Hepatic stellate cell (primary cell): Measurements from ENCODE around the gene TTC4.
A peak's percentile ranks its signal among the peaks of the same experiment; 100 is the strongest.

ENCODE experiments used
- DNase-seq: peaks from one replicate; pipeline ENCODE4 v3.0.0; 2011; ENCODE audit warnings: low spot score

The TTC4 gene, protein sequence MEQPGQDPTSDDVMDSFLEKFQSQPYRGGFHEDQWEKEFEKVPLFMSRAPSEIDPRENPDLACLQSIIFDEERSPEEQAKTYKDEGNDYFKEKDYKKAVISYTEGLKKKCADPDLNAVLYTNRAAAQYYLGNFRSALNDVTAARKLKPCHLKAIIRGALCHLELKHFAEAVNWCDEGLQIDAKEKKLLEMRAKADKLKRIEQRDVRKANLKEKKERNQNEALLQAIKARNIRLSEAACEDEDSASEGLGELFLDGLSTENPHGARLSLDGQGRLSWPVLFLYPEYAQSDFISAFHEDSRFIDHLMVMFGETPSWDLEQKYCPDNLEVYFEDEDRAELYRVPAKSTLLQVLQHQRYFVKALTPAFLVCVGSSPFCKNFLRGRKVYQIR

DNA sequence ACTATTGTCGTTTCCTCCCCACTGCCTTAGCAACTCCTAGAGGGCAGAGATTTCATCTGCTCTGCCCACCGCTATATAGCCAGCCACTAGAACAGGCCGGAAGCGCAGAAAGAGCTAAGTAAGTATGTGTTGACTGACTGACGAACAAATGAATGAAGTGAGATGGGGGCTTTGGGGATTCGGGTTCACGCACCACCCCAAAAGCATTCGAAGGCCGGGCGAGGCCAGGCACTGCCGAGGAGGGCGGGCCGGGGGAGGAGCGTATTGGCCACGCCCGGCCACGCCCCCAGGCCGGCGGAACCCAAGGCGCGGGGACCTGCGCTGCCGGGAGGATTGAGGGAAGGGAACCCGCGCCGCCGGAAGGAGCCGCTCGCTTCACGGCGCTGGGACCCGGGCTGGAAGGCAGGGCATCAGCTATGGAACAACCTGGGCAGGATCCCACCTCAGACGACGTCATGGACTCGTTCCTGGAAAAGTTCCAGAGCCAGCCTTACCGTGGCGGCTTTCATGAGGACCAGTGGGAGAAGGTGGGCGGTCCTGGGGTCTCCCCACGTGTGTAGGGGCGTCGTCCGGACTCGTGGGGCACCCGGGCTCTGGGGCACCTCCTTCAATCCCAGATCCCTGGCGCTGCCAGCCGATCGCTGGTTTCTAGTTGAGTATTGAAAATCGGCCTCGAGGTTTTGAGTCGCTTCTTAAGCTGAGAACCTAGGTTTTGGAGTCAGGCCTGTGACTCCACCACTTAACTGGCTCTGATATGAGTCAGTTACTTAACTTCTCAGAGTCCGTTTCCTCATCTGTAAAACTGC lies at the start of gene TTC4:
Gene TTC4 (plus strand): TSS at position 369 of the 806 bp plus-strand sequence. CDS start 48 bp downstream, at position 417.
- DNase-seq: peak; percentile 82

DNA sequence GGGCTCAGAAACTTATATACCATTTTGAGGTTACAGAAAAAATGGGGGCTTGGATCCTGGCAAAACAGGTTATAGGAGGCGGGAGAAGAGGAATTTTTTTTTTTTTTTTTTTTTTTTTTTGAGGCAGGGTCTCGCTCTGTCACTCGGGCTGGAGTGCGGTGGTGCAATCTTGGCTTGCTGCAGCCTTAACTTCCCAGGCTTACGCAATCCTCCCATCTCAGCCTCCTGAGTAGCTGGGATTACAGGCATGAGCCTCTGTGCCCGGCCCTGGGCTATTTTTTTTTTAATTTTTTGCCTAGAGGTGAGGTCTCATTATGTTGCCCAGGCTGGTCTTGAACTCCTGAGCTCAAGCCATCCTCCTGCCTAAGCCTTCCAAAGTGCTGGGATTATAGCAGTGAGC lies 49.3 kb upstream of the TTC4 start:
- DNase-seq: no peak

DNA sequence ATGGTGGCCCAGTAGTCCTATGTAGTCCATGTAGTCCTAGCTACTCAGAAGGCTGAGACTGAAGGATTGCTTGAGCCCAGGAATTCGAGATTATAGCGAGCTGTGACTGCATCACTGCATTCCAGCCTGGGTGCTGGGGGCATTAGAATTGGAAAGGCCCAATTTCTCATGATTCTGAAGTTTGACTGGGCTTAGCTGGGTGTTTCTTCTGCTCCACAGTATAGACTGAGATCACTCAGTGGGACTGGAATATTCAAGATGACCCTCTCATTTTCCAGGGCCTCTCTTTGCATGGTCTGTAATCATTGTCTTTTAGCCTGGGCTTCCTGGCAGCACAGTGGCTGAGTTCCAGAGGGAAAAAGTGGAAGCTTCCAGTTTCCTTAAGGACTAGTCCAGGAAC lies 47.9 kb upstream of the TTC4 start:
- no peak for DNase-seq

DNA sequence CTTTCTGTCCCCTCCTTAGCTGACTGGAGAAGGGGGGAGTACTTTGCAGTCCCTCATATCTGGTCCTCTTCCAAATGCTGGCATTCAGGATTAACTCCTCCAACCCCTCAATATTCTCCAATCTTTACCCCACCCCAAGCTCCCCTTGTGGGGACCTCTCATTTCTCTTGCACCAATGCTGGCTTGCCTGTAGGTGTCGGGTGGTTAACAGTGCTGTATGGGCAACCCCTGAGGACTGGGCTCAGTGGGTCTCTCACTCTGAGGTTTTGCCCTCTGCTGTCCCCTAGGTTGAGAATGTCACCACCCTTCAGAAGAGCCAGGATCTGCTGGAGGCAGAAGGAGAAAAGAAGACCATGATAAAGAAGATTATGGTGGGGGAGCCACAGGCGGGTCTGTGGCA lies 47.1 kb upstream of the TTC4 start:
- DNase-seq: no peak

DNA sequence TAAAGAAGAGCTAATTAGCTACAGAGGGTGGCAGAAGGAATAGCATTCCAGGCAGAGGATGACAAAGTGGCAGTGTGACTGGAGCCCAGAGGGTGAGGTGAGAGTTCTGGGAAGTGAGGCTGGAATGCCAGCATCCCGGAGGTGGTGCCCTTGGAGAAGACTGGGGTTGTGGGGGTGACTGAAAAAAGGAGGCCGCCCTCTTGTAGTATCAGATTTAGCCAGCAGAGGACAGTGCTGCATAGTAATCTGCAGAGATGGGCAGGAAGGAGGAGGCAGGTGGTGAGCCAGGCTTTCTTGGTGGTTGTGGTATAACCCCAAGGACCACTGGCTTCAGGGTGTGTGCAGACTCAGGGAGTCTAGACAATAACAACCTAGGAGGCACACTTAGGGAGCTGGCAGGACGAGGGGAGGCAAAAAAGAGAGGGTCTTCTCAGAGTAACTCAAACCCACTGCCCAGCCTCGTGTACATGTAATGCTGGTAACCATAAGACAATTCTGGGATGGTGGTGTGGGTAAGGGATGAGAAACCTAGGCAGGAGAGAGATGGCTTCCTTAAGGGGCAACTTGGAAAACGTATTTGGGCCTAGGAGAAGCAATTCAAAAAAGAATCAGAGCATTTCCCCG lies 43.6 kb upstream of the TTC4 start:
- DNase-seq: peak; percentile 65

DNA sequence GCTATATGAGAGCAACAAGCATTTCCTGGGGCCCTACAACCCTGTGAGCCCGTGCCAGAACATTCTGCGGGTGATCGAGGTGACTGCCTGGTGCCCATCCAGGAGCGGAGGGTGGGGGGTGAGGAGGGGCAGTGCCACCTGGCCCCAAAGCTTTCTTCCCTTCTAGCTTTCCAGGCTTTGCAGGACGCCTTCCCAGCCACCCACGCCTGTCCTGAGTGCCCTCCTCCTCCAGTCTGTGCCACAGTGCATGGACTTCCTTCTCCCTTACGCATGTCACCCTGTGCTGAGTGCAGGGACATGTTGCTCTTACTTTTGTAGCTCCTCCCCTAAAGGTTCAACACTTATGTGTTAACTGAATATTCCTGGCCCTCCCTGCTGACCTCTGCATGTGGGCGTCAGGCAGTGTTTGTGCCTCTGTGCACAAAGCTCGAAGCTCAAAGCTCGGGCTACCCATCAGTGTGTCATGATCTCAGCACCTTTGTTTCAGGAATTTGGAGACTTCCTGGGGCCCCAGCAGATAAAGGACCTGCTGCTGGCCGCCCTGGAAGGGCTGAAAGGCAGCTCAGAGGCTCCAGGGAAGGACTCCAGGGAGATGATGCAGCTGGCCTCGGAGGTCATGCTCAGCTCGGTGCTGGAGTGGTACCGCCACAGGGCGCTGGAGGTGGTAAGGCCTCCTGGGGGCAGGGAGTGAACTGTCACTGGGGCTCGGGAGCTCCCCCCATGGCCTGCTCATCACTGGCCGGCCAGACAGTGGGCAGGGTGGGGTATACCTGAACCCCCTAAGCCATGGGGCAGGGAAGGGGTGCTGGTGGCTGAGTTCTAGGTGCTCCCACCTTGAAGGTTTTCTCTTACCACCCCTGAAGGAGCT lies 36.7 kb upstream of the TTC4 start:
- no peak for DNase-seq

DNA sequence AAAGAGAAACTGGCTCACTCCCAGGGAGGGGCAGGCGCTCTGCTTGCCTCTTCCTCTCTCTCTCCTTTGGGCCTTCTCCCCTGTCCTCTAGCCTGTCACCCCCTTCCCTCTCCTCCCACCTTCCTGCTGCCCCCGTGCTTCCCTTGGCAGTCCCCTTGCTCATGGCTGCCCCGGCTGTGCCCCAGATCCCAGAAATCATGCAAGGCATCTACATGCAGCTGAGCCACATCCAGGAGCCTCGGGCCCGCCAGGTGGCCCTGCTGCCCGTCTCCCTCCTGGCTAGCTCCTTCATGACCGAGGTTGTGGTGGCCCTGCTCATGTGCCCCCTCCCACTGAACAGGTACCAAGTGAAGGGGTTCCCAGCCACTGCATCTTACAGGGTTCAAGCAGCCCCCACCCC lies 36.0 kb upstream of the TTC4 start:
- no peak for DNase-seq

DNA sequence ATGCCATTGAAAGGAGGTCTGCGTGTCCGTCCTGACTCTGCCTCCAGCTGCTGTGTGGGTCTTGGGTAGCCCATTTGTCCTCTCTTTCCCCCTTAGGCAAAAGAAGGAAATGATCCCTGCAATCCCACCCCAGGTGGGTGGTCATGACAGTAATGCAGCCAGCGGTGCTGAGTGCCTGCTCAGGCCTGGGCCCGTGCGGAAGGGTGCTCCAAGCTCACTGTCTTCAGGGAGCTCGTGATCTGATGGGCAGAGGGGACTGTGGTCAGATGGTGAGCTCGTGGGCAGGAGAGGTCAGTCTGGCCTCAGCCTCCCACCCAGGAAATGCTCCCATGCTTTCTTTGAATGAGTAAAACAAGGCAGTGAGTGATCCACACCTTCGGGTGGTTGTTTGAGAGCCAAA lies 35.3 kb upstream of the TTC4 start:
- no peak for DNase-seq

DNA sequence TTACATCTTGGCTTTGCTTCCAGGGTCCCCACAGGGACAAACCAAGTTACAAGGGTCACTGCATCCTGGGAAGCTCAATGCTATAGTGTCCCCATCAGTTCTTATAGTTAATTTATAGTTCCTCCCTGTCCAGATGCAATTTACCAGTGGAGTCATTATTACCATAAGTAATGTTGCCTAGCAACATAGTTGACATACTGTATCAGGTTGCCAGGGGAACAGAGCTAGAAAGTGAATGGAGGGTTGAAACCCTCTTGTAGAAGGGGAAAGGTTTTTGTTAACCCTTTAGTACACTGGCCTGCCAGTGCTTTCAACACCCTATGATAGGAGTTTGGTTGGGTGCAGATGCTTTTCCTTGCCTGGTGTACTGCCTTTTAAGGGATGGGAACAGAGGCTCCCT lies 34.3 kb upstream of the TTC4 start:
- no peak for DNase-seq

DNA sequence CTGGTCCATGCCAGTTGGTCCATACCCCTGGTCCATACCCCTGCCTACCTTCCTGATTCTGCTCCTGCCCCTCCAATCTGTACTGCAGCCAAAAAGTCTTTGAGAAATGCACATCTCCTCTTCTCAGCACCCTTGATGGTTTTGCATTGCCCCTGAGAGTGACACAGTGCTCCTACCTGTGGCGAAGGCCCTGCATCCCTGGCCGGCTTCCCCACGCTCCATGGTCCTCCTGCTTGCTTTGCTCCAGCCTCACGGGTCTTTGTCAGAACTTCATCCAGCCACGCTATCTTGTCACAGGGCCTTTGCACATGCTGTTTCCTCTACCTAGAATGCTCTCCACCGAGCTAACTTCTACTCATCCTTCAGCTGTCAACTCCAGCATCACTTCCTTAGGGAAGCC lies 32.2 kb upstream of the TTC4 start:
- DNase-seq: no peak

DNA sequence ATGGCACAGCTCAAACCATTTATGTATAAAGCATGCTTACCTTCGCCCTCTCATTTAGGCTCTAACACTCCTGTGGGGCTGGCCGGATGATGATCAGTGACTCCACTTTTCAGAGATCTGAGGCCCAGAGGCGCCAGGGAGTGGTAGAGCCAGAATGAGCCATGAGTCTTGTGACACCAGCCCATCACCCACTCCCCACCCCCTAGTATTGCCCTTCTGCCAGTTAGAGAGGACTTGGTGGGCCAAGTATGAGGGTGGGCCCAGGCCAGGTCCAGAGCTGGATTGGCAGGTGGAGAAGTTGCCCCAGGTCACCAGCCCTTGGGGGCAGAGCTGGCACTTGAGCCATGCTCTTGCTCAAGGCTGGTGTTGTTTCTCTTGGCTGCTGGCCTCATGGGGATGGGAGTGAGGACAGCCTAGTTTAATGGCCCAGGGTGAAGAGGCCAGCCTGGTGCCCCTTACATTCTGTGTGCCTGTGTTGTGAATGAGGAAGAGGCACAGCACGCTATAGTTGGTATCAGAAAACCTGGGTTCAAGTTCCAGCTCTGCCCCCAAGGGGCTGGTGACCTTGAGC lies 30.2 kb upstream of the TTC4 start:
- DNase-seq: no peak

DNA sequence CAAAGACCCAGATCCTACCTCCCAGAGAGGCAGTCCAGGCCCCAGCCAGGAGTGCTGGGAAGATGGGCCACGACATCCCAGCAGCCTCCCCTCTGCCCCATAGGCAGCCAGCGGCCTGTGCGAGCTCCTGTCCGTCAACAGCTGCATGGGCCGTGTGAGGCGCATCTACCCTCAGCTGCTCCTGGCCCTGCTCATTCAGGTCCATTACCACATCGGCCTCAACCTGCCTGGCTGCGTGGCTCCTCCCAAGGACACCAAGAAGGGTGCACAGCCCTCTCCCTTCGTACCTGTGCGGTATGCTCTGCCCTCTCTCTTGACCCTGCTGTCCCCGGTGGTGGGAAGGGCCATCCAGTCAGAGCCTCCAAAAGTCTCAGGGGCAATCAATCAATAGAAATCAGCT lies 29.5 kb upstream of the TTC4 start:
- no peak for DNase-seq

DNA sequence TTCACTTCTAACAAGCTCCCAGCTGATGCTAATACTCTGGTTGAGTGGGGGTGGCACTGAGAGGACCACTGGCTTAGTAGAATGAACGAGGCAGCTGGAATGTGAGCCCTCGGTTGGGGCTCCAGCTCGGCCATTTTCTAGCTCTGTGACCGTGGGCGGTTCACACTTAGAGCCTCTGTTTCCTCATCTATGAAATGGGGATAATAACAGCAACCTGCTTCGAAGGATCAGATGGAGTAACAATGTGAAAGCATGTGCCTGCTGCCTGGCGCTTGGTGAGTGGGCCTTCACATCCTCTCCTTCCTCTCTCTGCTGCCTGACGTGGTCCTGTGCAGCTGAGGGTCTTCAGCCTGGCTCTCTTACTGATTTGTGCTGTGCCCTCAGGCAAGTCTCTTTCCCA lies 20.9 kb upstream of the TTC4 start:
- DNase-seq: no peak

DNA sequence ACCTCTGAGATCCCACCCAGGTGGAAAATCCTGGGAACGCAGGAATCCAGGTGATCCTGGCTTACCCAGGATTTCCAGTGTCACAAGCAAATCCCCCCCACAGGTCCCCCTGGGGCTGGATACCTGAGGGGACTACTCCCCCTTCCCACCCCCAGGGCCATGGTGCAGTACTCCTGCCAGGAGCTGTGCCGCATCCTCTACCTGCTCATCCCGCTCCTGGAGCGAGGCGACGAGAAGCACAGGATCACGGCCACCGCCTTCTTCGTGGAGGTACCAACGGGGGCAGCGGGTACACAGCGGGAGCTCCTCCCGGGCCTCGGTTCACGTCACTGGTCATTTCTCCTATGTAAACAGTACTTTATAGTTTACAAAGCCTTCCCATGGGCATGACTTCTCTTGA lies 20.4 kb upstream of the TTC4 start:
- DNase-seq: no peak

DNA sequence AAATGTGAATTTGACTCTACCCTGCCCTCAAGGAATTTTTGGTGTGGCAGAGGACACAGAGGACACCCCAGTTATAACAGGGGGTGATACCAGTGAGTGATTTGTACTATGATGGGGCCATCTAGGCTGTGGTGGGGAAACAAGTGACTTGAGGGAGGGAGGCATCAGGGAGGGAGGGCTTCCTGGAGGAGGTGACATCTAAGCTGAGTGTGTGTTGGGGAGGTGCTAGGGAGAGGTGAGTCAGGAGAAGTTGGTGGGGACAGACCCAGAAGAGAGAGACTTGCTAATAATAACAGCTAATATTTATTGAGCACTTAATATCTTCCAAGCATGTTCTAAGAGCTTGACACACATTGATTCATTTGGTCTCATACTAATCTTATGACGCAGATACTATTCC lies 19.9 kb upstream of the TTC4 start:
- DNase-seq: no peak

DNA sequence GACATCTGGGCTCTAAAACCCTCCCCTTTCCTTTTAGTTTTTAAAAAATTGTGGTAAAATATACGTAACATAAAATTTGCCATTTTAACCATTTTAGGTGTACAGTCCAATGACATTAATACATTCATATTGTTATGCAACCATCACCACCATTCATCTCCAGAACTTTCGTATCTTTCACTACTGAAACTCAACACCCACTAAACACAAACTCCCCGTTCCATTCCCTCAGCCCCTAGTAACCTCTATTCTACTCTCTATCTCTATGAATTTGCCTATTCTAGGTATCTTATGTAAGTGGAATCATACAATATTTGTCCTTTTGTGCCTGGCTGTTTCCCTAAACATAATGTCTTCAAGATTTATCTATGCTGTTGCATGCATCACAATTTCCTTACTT lies 19.4 kb upstream of the TTC4 start:
- DNase-seq: no peak

DNA sequence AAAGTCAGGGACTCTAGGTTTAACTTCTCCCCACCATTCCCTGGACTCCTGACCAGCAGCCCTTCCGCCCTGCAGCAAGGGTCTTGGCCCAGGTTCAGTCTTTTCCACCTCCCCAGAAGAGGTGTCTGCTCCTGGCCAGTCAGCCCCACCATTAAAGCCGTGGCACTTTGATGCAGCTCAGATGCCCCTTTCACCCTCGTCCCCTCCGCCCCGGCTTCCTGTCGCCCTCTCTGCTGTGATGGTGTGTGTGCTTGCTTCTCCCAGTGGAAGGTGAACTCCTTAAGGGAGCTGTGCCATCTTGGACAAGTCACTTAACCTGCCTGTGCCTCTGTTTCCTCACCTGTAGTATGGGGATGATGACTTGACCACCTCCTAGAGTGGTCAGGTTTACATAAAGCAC lies 17.8 kb upstream of the TTC4 start:
- DNase-seq: no peak

DNA sequence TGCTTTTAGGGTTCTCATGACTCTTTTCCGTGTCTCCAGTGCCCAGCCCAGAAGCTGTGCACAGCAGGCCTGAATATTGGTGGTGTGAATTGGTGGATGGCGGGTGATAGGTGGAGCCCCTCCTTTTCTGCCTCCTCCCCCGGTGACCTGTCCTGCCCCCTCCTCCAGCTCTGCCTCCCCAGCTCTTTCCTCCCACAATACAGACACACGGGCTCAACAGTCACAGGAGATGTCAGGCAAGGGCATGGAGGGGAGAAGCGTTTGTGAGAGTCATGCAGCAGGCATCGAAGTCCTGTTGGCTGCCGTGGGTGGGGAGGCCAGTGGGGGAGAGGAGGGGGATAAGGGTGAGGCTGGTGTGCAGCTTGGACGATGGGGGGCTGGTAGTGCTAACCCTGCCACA lies 17.3 kb upstream of the TTC4 start:
- DNase-seq: no peak

DNA sequence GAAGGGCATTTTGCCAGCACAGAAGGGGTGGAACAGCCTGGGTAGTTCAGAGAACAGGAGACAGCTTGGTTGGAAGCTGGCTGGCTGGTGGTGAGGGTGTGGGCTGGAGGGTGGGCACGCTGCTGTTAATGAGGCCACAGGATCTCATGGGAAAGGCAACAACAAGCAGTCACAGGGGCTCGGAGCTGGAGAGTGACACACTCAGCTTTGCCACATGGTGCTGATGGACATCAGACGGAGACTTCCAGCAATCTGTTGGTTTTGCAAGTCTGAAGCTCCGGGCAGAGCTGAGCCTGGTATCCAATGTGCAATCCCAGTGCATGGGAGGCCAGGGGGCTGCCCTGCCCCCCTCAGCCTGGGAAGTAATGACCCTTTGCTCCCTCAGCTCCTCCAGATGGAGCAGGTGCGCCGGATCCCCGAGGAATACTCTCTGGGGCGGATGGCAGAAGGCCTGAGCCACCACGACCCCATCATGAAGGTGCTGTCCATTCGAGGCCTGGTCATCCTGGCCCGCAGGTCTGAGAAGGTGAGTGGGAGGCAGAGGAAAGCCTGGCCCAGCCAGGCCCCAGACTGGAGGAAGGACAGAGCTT lies 15.6 kb upstream of the TTC4 start:
- no peak for DNase-seq

DNA sequence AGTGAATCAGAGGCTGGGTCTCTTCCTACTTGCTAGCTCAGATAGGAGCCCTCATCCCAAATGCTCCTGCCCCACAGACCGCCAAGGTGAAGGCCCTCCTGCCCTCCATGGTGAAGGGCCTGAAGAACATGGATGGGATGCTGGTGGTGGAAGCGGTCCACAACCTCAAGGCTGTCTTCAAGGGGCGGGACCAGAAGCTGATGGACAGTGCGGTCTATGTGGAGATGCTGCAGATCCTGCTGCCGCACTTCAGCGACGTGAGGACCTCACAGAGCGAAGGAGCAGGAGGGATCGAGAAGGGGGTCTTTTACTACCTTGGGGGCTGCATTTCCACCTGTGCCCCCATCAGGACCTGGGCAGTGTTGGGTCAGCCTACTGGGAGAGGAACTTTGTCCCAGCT lies 14.6 kb upstream of the TTC4 start:
- DNase-seq: no peak

DNA sequence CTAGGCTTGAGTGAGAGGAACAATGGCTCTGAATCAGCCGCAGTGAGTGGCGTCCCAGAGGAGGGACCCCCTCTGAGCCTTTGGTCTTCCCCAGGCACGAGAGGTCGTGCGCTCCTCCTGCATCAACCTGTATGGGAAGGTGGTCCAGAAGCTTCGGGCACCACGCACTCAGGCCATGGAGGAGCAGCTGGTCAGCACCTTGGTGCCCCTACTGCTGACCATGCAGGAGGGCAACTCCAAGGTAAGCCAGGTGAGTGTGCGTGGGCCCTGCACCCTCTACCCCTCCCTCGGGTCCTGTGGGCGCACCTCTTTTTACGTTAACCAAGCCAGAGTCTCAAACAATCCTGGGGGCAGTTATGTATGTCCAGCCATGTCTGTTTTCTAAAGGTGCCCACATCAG lies 13.7 kb upstream of the TTC4 start:
- no peak for DNase-seq
